Gastrocnemius medialis (tissue), 4 donors: ENCODE results near the gene TBC1D5.

Experiments used
- CTCF ChIP-seq, 5 experiments: fragments of 450-650 bp in 3 of 5; fragments of 200-600 bp in 2 of 5; sonication (generic) in 2 of 5; IDR thresholded peaks in 4 of 5; conservative IDR thresholded peaks in 1 of 5; 1 replicate in 4 of 5; 2 replicates in 1 of 5; pipeline ENCODE4 v1.5.1; 2016 to 2019; ENCODE audit warnings: antibody characterized with exemption in 5 of 5, mild to moderate bottlenecking in 3 of 5, moderate library complexity in 3 of 5
- POLR2A ChIP-seq, 2 donors: fragments of 450-650 bp; IDR thresholded peaks; one replicate each; pipeline ENCODE4 v1.6.1; 2017; ENCODE audit warnings: antibody characterized with exemption in 2 of 2, mild to moderate bottlenecking in 2 of 2, moderate library complexity in 2 of 2

GRCh38 chr3:17469520-17469919 lies 272.9 kb downstream of the TBC1D5 start:
- TF ChIP-seq CTCF (IDR thresholded peaks at IDR 0.05 in 4 of 5, conservative IDR thresholded peaks at IDR 0.05 in 1 of 5) (no peak), POLR2A (IDR thresholded peaks at IDR 0.05) (no peak)
